Measurements from ENCODE around the gene GPR35. TPM values are rescaled to one million over a fixed set of nuclear protein-coding genes. Genes with fewer than 3 reads are reported as not detected.
"Not testable (repeated sequence)": the region's sequence is repeated elsewhere in the genome, so short reads cannot be mapped to it uniquely, and the experiment has no call there.

Gene GPR35
- polyA plus RNA-seq, 4 donors: 1.1 to 3.5 (median 2.3) TPM

DNA sequence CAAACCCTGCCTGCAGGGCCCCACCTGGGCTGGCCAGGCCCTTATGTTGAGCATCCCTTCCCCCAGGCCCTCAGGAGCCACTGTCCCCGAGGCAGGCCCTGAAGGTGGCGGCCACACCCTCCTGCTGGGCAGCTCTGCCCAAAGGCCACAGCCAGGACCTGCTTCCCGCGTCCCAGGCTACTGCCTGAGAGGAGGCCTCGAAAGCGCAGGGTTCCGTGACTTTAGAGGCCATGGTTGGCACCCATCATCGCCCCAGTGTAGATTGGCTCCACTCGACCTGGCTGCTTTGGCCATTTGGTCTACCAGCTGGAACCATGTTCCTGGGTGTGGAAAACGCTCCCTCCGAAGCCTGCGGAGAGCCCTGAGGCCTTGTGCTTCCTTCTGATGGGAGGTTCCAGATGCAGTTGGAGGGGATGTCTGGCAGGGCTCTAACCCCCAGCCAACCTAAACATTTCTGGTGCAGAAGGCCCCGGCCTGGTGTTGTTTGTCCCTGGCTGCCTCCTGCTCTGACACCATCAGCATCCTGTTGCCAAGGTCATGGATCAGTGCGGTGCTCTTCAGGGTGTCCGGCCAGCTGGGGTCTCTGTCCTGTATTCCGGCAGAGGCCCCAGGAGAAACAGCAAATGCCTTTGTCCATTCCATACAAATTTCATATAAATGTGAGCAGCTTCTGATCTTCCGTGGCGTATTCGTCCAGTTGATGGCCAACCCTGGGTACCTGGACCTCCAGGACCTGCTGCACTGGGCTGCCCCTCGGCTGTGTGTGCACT, 24.0 kb upstream of the GPR35 start:
- no peak for DNase-seq (ENCODE audit: low read depth in 4 of 4, low spot score in 2 of 4)

DNA sequence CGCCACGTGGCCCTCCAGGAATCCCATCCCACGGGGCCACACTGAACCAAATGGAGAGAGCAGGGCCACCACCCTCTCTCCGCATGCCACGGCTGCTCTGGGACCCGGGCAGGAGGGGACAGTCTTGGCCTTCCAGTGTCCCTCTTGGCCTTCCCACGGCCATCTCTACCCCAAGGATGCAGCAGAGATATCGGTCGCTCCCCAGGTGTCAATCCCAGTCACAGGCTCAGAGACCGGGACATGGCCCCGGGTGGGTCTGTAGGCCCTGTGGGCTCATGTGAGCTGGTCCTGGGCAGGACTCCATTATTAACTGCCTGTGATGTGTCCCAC, 23.5 kb upstream of the GPR35 start:
- DNase-seq (ENCODE audit: low read depth in 4 of 4, low spot score in 2 of 4): no peak

DNA sequence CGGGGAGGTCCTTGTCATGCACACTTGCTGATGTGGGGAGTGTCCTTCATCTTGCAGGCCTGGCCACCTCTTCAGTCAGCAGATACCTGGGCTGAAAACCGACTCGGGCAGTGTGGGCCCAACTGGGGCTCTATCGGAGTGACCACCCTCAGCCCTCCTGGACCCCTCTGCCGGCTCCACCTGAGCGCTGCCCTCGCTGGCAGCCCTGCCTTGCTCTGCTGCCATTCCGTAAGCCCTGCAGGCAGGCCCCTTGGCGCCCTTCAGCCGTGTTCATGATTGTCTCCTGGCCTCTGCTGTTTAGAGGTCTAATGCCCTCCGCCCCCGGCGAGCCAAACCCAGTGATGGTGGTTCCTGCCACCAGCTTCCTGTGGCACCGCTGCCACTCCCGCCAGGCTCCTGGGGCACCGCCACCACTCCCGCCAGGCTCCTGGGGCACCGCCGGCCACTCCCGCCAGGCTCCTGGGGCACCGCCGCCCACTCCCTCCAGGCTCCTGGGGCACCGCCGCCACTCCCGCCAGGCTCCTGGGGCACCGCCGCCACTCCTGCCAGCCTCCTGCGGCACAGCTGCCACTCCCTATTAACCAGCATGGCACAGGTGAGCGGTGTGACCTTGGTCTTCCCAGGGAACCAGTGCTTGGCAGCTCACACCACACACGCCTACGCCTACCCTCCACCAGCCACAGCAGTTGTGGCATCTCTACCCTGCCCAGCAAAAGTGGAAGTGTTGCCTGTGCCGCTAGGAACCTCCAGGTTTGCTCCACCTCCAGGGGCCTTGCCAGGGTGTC, 22.8 kb upstream of the GPR35 start:
- DNase-seq (ENCODE audit: low read depth in 4 of 4, low spot score in 2 of 4): no peak

DNA sequence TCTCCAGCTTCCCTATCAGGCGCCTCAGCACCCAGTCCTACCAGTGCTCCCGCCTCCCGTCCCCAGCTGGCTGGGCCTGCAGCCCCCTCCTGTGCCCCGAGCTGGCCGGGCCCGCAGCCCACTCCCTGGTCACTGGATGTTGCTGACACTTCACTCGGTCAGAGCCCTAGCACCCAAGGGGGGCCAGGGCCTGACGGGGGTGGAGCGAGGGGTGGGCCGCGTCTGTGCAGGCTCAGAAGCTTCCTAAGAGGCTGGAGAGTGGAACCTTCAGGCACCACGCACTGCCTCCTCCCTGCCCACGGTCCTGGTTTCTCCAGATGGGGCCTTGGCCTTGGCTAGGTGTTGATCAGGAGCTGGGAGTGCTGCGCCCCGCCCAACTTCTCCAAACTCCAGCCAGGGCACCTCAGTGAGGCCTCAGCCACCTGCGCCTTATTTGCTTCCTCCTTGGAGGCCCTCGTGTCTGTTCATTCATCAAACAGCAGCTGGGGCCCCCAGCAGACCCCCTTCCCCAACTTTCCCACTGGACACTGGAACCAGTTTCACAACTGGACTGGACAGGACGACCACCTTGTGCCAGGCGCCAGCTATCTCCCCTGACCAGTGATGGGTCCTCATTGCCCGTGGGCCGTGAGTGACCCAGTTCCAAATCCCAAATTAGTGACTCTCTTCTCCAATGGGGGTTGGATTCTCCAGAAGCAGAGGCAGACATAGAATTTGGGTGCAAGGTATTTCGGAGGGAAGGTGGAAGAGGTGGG, 22.0 kb upstream of the GPR35 start:
- DNase-seq (ENCODE audit: low read depth in 4 of 4, low spot score in 2 of 4): no peak

DNA sequence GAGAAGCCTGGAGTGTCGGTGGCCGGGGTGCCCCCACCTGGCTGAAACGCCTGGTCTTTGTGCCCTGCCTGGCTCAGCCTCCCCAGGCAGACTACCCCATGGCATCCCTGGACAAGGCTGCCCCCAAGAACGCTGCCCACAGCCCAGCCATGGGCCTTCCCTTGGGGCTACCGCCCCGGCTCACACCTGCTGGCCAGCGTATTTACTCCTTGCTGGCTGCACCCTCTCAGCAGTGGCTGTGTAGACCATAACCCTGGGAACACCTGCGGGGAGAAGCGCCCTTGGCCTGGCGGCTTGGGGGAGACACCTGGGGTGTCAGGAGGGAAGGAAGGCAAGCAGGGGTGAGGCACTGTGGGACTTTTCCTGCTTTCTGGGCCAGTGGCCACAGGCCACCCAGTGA, 21.4 kb upstream of the GPR35 start:
- no peak for DNase-seq (ENCODE audit: low read depth in 4 of 4, low spot score in 2 of 4)

DNA sequence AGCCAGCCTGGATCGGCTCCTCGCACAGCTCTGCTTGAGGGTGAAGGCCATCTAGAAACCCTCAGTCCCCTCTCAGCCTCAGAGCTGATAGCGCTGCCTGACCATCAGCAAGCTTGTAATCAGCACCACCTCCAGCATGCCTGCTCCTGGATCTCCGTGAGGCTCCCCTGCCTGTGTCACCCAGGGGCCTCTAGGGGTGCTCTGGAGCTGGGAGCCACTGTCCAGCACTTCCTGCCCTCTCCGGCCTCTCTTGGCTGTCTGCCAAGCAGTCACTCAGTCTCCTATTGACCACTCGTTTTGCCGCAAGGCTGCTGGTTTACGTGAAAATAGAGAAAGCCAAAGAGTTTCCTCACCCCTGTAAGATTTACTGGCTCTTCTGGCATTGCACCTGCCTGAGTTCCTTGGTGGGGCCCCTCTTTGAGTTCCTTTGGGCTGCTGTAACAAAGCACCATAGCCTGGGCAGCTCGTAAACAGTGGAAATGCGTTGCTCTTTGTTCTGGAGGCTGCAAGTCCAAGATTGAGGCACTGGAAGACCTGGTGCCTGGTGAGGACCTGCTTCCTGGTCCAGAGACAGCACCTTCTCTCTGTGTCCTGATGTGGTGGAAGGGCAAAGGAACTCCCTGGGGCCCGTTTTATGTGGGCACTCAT, 20.9 kb upstream of the GPR35 start:
- peak in 1 of 4 donors; percentile 66 for DNase-seq (ENCODE audit: low read depth in 4 of 4, low spot score in 2 of 4)

DNA sequence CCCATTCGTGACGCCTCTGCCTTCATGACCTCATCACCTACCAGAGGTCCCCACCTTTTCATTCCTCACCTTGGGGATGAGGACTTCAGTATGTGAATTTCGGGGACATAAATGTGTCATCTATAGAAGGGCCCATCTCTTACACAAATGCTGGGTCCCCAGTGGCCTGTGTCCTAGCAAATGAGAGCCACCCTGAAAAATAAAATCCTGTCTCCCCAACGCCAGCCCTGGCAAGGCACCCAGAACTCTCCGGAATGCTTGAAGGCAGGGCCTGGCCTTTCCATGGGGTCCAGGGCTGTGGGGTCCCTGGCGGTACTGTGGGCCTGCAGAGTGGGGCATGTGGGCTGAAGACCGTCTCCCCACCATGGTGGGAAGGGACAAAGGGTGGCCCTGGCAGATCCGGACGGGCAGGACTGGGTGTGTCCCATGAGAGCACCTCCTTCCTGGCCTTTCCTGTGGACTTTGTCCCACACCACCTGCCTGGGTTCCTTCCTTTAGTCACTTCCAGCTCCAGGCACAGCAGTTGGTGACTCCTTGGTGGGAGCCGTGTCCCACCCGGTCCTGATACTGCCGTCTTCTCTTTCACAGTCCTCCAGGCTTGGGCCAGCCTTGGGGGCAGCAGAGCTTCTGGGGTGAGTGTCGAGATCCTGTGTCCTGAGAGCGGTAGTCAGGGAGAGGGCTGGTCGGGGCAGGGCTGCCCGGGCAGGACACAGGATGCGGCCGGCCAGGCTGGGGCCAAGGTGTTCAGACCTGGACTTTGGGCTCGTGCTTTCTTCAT, 20.2 kb upstream of the GPR35 start:
- no peak for DNase-seq (ENCODE audit: low read depth in 4 of 4, low spot score in 2 of 4)

DNA sequence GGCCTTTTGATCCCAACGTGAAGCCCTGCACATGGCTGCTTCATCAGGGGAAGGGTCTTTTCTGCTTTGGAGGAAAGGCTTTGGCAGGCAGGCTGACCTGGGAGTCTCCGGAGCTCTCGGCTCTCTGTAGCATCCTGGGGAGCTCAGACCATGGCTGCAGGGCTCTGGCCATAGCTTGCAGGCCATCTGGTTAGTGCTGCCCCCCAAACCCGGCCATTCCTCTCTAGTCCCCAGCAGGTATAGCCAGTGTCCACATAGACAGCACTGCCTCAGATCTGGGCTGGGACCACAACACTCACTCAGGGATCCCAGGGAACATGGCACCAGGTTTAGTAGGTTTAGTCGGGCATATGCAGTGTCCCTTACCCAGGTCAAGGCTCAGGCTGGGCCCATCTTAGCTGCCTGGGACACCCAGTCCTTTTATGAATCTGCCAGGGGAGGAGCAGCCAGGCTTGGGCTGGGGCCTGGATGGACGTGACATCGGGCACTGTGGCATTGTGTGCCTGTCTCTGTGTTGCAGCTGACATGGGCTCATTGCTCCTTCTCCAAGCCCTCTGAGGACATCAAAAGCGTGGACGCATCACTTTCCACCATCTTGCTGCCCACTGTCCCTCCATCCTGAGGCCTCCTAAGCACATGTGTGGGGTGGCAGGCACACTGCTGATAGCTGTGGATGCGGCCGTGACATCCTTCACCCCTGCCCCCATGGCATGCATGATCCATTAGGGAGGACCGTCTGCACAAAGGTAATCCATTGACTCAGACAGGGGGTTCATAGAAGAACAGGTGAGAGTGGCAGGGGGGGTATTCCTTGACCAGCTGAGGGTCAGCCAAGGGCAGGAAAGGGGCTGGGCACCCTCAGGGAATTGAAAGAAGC, 19.2 kb upstream of the GPR35 start:
- DNase-seq (ENCODE audit: low read depth in 4 of 4, low spot score in 2 of 4): no peak

DNA sequence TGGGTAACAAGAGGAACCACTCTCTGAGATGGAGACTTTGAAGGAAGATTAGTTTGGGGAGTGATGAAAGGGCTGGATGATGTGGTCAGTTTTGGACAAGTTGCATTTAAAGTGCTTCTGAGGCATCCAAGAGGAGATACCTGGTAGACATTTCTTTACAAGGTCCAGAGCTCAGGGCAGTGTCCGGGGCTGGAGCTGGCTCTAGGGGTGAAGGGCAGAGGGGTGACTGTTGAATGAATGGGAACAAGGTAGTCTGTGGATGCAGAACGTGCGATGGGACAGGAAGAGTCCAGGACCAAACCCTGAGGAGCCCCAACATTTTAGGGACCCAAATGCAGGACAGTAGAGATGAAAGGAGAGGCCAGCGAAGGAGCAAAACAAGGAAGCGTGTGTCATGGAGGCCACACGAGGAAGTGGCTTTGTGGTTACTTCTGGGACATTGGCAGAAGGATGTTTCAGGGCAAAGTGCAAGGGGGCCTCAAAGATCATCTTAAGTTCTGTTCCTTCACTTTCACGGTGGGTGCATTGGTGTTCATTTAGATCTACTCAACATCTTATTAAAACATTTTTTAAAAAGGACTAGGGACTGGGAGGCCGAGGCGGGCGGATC, 13.6 kb upstream of the GPR35 start:
- no peak for DNase-seq (ENCODE audit: low read depth in 4 of 4, low spot score in 2 of 4)

DNA sequence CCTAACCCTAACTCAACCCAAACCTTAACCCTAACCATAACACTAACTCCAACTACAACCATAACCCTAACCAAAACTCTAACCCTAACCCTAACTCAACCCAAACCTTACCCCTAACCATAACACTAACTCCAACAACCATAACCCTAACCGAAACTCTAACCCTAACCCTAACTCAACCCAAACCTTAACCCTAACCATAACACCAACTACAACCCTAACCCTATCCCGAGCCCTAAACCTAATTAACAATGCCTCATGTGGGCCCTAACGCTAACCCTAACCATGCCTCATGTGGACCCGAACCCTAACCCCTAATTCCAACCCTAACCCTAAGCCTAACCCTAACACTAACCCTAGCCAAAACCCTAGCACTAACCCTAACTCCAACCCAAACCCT, 11.5 kb upstream of the GPR35 start:
- no peak for DNase-seq (ENCODE audit: low read depth in 4 of 4, low spot score in 2 of 4)

DNA sequence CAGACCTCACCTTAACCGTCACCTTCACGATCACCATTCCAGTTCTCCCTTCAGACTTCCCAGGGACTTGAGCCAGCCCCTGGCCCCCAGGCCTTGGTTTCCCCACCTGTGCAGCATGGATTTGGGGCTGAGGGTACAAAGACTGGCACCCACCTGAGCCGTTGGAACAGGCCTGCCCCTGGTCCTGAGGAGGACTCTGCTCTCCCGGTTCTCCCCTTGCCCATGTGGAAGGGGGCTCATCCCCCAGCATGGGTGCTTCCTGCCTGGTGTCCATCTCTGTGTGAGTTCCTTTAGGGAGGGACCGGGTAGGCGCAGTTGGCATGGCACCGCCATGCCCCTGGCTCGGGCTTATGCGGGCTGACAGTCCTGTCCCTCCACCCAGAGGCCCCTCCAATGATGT, 10.9 kb upstream of the GPR35 start:
- no peak for DNase-seq (ENCODE audit: low read depth in 4 of 4, low spot score in 2 of 4)

DNA sequence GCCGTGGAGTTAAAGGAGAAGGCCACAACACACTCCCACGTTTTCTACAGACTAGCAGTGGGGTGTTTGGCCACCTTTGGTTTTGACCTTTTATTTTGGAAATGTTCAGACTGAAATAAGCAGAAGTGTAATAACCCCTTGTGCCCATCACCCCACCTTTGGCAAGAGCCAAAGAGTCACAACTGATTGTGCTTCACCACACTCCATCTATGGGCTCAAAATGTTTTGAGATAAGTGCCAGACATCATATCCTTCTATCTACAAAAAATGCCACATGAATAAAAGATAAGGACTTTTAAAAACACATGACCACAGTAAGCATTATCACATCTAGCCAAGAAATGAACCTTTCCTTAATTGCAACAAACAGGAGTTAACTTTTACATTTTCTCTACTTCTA, 9.9 kb upstream of the GPR35 start:
- DNase-seq (ENCODE audit: low read depth in 4 of 4, low spot score in 2 of 4): no peak

DNA sequence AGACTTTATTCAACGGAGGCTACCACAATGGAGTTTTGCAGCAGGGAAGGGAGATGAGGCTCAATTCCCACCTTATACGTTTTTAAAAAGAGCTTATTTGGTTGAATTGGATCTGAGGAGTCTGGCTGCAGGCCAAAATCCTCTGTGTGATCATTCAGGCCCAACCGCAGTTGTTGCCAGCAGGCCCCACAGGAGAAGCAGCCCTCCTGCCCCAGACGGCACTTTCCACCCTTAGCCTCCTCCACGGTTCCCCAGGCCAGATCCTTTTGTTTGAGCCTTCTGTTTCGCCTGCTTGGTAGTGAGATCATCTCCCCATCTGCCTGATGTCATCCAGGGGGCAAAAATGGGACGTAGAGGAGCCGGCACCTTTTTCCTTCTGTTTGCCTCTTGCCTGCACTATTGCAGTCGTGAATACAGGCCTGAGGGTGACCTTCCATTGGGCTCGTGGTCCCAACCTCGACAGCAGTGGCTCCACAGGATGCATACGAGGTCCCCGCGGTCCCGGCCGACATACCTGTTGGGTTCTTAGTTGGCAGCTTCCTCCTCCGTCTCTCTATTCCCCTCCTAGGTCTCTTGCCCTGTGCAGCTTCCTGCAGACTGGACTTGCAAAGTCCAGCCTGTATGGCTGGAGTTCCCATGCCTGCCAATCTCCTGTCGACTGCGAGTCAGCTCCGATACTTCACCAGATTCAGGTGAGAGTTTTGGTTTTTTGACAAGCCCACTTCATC, 9.3 kb upstream of the GPR35 start:
- no peak for DNase-seq (ENCODE audit: low read depth in 4 of 4, low spot score in 2 of 4)

DNA sequence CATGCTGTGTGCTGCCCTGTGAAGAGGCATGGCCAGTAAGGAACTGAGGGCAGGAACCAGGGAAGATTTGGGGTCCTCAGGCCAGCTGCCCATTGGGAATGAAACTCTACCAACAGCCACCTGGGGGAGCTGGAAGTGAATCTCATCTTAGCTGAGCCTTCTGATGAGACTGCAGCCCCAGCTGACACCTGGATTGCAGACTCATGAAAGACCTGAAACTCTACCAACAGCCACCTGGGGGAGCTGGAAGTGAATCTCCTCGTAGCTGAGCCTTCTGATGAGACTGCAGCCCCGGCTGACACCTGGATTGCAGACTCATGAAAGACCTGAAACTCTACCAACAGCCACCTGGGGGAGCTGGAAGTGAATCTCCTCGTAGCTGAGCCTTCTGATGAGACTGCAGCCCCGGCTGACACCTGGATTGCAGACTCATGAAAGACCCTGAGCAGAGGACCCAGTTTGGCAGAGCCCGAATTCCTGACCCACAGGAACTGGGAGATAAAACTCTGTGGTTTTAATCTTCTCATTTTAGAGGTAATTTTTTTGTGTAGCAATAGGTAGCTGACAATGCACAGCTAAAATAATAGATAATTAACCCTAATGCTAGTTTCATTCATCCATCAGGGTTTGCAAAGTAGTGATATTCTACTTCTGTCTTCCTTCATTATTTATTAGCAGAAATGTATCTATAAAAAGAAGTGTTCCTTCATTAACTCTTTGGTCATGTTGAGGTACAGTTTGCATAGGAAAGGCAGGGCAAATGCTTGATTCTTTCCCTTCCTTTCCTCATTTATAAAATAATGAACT, 8.2 kb upstream of the GPR35 start:
- DNase-seq (ENCODE audit: low read depth in 4 of 4, low spot score in 2 of 4): not testable (repeated sequence)

DNA sequence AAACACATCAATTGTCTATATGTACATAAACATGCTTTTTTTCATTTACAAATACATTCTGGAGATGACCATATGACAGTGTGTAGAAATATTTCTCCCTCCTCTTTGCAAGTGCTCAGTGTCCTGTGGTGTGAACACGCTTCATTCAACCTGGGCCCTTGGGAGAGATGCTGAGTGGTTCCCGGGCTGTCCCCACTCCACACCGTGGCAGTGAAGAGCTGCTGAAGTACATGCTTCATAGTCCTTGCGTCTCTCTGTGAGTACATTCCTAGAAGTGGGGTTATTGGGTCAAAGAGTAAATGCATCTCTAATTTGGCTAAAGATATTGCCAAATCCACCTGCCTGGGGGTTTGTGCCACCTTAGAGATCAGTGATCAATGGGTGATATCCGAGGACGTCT, 6.5 kb upstream of the GPR35 start:
- no peak for DNase-seq (ENCODE audit: low read depth in 4 of 4, low spot score in 2 of 4)

DNA sequence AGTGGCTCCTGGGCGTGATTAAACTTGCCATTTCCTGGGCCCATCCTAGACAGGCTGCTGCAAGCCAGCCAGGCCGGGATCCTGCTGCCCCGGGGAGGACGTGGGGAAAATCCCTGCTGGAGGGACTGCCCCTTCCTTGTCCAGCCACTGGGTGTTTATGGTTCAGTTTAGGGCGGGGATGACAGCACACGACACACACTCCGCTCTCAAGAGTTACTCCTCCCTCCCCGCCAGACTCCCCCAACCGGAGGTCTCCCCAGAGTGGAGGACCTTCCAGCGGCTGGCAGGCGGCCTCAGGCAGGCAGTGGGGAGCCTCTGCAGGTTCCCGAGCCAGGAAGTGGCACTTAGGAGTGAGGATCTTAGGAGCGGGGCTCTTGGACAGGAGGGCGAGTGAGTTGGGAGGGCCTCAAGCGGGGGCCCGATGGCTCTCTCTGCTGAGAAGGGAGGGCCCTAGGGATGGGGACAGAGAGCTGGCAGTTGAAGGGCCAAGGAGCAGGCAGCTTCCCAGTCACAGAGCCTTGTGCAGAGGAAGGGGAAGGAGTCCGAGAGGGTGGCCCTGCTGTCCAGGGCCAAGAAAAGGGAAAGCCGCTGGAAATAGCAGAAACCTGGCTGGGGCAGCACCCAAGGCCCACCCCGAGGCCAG, 5.7 kb upstream of the GPR35 start:
- DNase-seq (ENCODE audit: low read depth in 4 of 4, low spot score in 2 of 4): no peak

DNA sequence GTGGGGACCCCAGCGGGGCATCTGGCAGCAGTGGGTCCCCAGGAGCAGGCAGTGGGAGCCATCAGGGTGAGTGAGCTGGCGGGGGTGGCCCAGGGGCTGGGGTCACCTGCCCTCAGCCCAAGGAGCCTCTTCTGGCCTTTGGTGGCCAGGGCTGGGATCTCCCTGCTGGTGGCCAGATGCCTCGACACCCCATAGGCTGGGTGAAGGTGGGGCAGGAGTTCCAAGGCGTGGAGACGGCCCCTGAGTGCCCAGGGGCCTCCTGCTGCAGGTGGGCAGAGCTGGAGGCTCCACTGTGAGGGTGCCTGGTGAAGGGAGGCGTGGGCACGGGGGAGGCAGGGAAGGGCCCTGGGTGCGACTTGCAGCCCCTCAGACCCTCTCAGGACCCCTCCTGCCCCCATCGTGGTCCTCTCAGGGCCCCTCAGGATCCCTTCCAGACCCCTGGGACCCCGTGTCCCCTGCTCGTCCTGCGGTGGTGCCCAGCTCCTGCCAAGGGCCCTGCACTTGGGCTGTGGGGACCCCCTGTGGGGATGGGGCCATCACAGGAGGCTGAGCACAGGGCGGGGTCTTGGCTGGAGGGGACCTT, 5.0 kb upstream of the GPR35 start:
- DNase-seq (ENCODE audit: low read depth in 4 of 4, low spot score in 2 of 4): no peak

Measured in left renal cortex interstitium (tissue), 4 donors.